Measurements from ENCODE around the gene STMN3. TPM values are rescaled to one million over a fixed set of nuclear protein-coding genes. Genes with fewer than 3 reads are reported as not detected.

The STMN3 gene
- total RNA-seq, 1 experiment from 2014 or later: 42.7 TPM

GRCh38 chr20:63610581-63611435 is 42.4 kb downstream of the STMN3 start:
- no peak for DNase-seq (ENCODE audit: low read depth, low spot score)
- Histone ChIP-seq H3K4me1 (ENCODE audit: control insufficient read depth, insufficient read depth, low read length) (no peaks in the 10 kb centered on the region), H3K27ac (ENCODE audit: low read length) (no peak overlapping the region), H3K9me3 (ENCODE audit: control insufficient read depth, insufficient read depth, low read depth, low read length) (no peaks in the 10 kb centered on the region), H3K4me3 (ENCODE audit: low read depth in 2 of 2, low read length in 2 of 2) (no peak overlapping the region), H3K36me3 (ENCODE audit: control insufficient read depth, insufficient read depth, low read length) (no peaks in the 10 kb centered on the region), H3K27me3 (ENCODE audit: control insufficient read depth, insufficient read depth, low read length) (no peaks in the 10 kb centered on the region)
- ChIA-PET CTCF (no interaction called here), POLR2A (no interaction called here)
- intact Hi-C loops (cut with micrococcal nuclease; ENCODE audit: unreplicated experiment): no loop called here
- TF ChIP-seq CTCF (IDR thresholded peaks at IDR 0.05): no peak
- TF ChIP-seq POLR2AphosphoS5 (IDR thresholded peaks at IDR 0.05; ENCODE audit: low read depth, low read length): no peak
- no peak for TF ChIP-seq REST (IDR thresholded peaks at IDR 0.05; ENCODE audit: insufficient read depth in 1 of 2, low read depth in 2 of 2, low read length in 1 of 2)
- BruUV-seq (replicated peaks): no TSS peak
- no peak for ATAC-seq
- in situ Hi-C loops (cut with HindIII; ENCODE audit: low pct_unique_long_range_greater_than_20kb, low sequenced_read_pairs): no loop called here

GRCh38 chr20:63606686-63607085 is 46.5 kb downstream of the STMN3 start:
- BruUV-seq (replicated peaks): no TSS peak
- Histone ChIP-seq H3K36me3 (ENCODE audit: control insufficient read depth, insufficient read depth, low read length) (no peaks in the 10 kb centered on the region), H3K4me3 (ENCODE audit: low read depth in 2 of 2, low read length in 2 of 2) (no peak overlapping the region), H3K4me1 (ENCODE audit: control insufficient read depth, insufficient read depth, low read length) (no peaks in the 10 kb centered on the region), H3K27ac (ENCODE audit: low read length) (no peak overlapping the region), H3K27me3 (ENCODE audit: control insufficient read depth, insufficient read depth, low read length) (no peaks in the 10 kb centered on the region), H3K9me3 (ENCODE audit: control insufficient read depth, insufficient read depth, low read depth, low read length) (no peaks in the 10 kb centered on the region)
- no peak for TF ChIP-seq POLR2AphosphoS5 (IDR thresholded peaks at IDR 0.05; ENCODE audit: low read depth, low read length)
- TF ChIP-seq SIN3A (IDR thresholded peaks at IDR 0.05; ENCODE audit: borderline replicate concordance, insufficient read depth, low read depth, low read length): no peak
- no peak for TF ChIP-seq TCF7L2 (IDR thresholded peaks at IDR 0.05; ENCODE audit: low read depth, low read length)
- TF ChIP-seq REST (IDR thresholded peaks at IDR 0.05; ENCODE audit: insufficient read depth in 1 of 2, low read depth in 2 of 2, low read length in 1 of 2): no peak
- no peak for TF ChIP-seq CTCF (IDR thresholded peaks at IDR 0.05)
- DNase-seq (ENCODE audit: low read depth, low spot score): no peak
- ChIA-PET CTCF (no interaction called here), POLR2A (no interaction called here)
- in situ Hi-C loops (cut with HindIII; ENCODE audit: low pct_unique_long_range_greater_than_20kb, low sequenced_read_pairs): no loop called here
- no peak for ATAC-seq
- intact Hi-C loops (cut with micrococcal nuclease; ENCODE audit: unreplicated experiment): no loop called here
